AG08396 (cell line): Measurements from ENCODE around the gene ADCY7.

Source experiments
- DNase-seq: peaks from one replicate; pipeline ENCODE4 v3.0.0; 2012; ENCODE audit warnings: low spot score, mixed read lengths

Gene ADCY7

GRCh38 chr16:50313596-50314478, 47.5 kb downstream of the ADCY7 start:
- DNase-seq = no peak

GRCh38 chr16:50314665-50315064, 48.3 kb downstream of the ADCY7 start:
- no peak for DNase-seq

DNA sequence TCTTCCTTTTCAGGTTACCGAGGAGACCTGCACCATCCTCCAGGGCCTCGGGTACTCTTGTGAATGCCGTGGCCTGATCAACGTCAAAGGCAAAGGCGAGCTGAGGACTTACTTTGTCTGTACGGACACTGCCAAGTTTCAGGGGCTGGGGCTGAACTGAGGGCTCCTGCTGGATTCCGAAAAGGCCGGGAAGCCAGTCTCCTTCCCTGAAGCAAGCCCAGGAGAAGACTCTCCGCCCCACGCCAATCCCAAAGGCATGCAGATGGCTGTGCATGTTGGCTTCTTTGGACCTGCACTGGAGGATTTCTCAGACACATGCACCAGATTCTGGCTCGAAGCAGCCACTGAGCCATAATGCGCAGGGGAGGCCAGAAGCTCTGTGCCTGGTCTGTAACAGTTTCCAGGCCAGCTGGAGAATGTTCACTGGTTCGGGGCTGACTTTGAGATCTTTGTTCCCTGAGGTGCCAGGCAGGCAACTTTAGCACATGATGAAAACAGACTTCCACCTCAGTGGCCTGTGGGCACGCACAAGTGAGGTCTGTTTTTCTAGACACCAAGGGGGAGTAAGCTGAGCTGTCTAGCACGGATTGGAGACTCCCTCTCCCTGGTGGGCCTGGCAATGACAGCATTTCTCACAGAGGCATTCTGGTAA, 49.1 kb downstream of the ADCY7 start:
- no peak for DNase-seq

- no peak for DNase-seq
Measured at GRCh38 chr16:50316102-50316847, 49.9 kb downstream of the ADCY7 start.

GRCh38 chr16:50316848-50317630, 50.7 kb downstream of the ADCY7 start:
- DNase-seq = no peak

DNA sequence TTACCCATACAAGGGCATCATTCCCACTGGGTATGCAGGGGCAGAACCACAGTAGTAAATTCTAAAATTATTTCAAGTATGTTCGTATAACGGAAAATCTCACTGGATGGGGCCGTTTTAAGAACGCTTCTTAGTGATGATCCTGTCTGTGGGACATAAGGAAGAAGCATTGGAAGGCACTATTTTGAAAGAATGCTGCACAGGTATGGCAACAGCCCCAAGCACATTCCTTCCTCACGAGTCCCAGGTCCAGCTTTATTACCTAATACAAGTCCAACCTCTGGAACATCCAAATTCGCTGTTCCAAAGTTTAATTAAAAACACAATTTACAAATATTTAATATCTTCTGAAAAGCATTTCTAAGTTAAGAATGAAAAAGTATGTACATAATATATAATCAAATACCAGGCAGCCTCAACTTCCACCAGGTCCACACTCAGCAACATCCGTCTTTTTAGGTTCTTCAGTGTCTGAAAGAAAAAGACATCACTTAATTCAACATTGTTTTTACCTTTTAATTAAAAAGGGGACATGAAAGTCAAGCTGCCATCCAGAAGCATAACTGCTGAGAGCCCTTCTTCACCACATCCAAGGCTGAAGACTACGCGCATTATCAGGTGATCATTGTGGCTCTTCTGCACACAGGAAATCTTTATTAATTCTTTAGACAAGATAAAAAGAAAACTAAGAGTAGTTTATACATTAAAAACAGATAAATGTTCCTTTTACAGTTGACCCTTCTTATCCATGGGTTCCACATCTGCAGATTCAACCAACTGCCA, 52.6 kb downstream of the ADCY7 start:
- no peak for DNase-seq

DNA sequence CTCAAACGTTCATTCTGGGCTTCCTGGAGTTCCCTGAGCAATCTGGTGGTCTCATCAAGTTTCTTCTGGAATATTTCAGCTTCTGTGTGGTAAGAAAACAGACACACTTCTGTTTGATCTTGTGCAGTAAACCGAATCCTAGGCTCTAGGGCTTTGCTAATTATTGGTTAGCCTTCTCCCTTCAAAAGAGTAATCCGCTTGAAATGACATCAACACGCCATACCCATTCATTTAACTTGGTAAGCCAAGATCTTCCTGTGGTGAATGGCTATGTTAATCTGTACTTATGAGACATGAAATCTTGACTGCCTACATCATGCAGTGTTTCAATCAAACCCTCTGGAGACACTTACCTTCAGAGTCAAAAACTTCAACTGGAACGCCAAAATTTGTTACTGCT, 54.0 kb downstream of the ADCY7 start:
- no peak for DNase-seq

GRCh38 chr16:50322333-50322732, 56.0 kb downstream of the ADCY7 start:
- no peak for DNase-seq

GRCh38 chr16:50323335-50324011, 57.1 kb downstream of the ADCY7 start:
- DNase-seq = no peak

DNA sequence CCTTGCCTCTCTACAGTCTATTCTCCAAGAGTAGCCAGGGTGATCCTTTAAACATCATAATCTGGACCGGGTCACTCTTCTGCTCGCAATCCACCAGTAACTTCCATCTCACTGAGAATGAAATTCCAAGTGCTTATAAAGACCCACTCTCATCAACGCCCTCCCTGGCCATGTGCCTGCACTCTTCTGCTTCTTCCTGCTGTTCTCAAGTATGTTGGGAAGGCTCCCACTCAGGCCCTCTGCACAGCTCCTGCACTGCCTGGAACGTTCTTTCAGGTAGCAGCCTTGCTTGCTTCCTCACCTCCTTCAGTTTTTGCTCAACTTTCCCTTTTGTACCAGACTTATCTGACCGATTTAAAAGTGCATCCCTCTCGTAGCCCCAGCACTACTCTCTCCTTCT, 58.0 kb downstream of the ADCY7 start:
- no peak for DNase-seq

GRCh38 chr16:50326264-50326663, 59.9 kb downstream of the ADCY7 start:
- no peak for DNase-seq

DNA sequence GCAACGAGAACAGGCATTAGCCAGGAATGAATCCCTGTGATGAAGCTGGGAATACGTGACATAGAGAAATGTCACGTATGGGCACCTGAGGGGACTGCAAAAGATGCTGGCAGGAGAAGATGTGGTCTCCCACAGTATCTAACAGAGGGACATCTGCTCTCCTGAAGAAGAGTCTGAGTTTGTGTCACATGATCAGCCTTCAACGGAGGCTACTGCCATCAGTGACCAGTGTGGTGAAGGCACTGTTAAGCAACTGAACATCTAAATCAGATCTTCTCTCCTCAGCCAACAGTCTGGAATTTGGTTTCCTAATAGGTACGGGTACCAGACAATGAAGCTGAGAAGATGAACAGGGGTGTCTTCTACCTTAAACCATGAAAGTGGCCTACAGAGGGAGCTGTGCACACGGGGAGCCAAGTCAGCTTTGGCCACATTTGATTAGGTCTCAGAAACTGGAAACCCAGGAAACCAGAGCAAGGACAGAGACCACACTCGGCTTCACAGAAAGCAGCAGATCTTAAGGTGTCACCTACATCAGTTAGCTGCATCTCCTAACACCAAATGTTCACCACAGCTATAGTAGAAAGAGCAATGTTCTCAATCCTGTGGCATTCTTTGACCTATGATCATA, 60.6 kb downstream of the ADCY7 start:
- no peak for DNase-seq

GRCh38 chr16:50329446-50330189, 63.3 kb downstream of the ADCY7 start:
- DNase-seq = no peak

- DNase-seq = no peak
Measured at GRCh38 chr16:50331570-50331969, 65.2 kb downstream of the ADCY7 start.

- no peak for DNase-seq
Measured at GRCh38 chr16:50332599-50332998, 66.2 kb downstream of the ADCY7 start.

DNA sequence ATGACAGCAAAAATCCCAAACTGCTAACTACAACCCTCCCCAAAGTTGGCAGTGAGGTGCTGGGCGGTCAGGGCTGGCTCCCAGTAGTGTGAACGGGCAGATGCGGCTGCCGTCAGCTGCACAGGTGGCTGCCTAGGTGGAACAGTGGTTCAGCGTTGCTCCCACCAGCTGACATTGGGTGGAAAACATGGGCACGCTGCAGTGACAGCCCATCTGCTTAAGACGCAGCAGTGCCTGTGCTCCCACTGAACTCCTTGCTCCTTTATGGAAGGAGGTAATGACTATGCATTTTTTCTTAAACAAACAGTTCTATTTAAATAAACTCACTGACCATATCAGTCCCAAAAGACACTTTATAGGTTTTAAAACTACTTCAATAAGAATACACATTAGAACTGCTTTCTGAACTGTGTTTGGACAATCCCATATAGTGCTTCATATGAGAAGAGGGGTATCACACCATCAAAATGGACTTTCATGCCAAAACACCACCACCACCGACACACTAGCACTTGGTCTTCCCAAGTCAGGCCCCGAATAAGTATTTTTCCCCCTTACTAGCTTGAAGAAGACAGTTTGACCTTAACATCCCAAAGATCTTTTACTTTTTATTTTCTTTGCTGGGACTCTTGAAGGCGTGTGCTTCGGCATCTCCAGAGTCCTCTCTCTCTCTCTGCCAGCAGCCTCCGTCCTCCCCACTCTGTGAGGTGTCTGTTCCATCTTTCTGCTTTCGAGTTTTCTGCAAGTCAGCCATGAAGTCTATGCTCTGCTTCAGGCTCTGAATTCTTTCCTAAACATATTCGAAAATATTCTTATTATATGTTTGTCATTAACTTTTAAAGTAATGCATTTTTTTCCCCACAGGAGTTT, 68.0 kb downstream of the ADCY7 start:
- DNase-seq = no peak

DNA sequence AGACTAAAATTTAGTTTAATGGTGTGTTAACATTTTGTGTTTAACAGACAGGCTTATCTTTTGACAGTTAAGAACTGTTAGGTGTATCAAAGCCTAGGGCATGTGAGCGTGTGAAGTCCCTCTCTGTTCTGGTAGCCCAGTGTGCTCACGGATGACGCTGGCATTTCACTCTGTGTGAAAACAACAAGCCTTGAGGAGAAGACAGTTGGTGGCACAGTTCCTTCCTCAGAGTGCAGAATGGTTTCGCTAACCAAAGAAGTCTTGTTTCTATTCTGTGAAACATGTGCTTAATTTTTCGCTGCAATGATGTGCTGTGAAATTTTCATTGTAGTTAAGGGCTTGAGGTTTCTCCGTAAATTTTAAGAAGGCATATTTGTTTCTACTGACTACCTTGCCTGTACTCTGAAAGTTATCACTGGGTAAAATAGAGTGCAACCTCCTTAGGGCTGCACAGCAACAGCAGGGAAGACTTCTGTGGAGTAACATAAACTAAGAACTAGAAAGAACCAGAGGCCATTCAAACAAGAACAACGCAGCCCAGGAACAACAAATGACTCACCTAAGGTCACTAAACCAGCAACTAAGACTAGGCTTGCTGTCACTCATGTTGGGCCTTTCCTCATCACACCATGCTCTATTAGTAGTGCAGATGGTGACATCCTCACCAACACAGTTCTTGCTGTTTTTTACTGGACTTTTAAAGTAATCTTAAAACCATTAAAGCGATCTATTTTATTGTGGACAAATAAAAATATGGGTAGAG, 69.0 kb downstream of the ADCY7 start:
- DNase-seq = no peak

DNA sequence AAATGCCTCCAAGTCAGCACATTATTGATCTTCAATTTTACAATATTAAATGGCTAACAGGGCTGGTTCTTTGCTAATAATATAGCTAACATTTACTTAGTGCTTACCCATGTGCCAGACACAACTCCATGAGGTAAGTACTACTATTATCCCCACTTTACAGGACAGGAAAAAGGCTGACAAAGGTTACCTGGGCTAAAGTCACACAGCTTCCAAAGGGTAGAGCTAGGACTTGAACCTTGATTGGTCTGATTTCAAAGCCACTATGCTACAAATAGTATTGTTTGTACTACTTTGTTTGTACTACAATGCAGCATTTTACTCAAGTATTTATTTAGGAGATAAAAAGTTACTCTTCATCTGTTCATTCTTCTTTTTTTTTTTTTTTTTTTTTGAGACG, 70.5 kb downstream of the ADCY7 start:
- DNase-seq = no peak
